Omental fat pad (tissue), 4 donors: Measurements from ENCODE around the gene RPL13A. TPM values are rescaled to one million over a fixed set of nuclear protein-coding genes. Genes with fewer than 3 reads are reported as not detected.

ENCODE experiments used
- ATAC-seq: fragments of 150-250 bp; one replicate; pipeline ENCODE4 v1.9.1; 2016; ENCODE audit warnings: mild to moderate bottlenecking, moderate library complexity; ENCODE audit not compliant: low FRiP score
- DNase-seq: peaks from one replicate; pipeline ENCODE4 v3.0.0-alpha.2; 2019; ENCODE audit warnings: low spot score
- CTCF ChIP-seq, 3 donors: fragments of 450-650 bp; IDR thresholded peaks; one replicate each; pipeline ENCODE4 v1.5.1; 2016 to 2017; ENCODE audit warnings: antibody characterized with exemption in 3 of 3, mild to moderate bottlenecking in 3 of 3, moderate library complexity in 2 of 3
- total RNA-seq, 4 donors: library from RNA; depleted of rRNA; stranded (reverse); fragments of >200 nt; gene quantifications; one replicate each; pipeline ENCODE4 v1.1.0, GENCODE V29; 2016

Gene RPL13A
- total RNA-seq, 4 donors from 2014 or later: 2,551 to 3,862 (median 3,160) TPM

GRCh38 chr19:49474542-49474924, 12.9 kb upstream of the RPL13A start:
- DNase-seq (no peak), ATAC-seq (no peak)
- TF ChIP-seq CTCF (IDR thresholded peaks at IDR 0.05): no peak

- DNase-seq: no peak
- TF ChIP-seq CTCF (IDR thresholded peaks at IDR 0.05): no peak
- no peak for ATAC-seq
Measured at GRCh38 chr19:49475191-49475917, 12.1 kb upstream of the RPL13A start.

GRCh38 chr19:49475995-49476880, 11.2 kb upstream of the RPL13A start:
- TF ChIP-seq CTCF (IDR thresholded peaks at IDR 0.05): no peak
- ATAC-seq (no peak), DNase-seq (no peak)

GRCh38 chr19:49479975-49480628, 7.3 kb upstream of the RPL13A start:
- no peak for TF ChIP-seq CTCF (IDR thresholded peaks at IDR 0.05)
- DNase-seq: no peak
- ATAC-seq: no peak

- no peak for ATAC-seq
- DNase-seq: no peak
- TF ChIP-seq CTCF (IDR thresholded peaks at IDR 0.05): no peak
Measured at GRCh38 chr19:49481020-49481683, 6.3 kb upstream of the RPL13A start.

- no peak for ATAC-seq
- no peak for DNase-seq
- TF ChIP-seq CTCF (IDR thresholded peaks at IDR 0.05): no peak
Measured at GRCh38 chr19:49486232-49486631, 1.2 kb upstream of the RPL13A start.
